HCT116 (cell line): Measurements from ENCODE around the gene SAMD13. TPM values are rescaled to one million over a fixed set of nuclear protein-coding genes. Genes with fewer than 3 reads are reported as not detected.
A peak's percentile ranks its signal among the peaks of the same experiment; 100 is the strongest.

Experiments
- ATAC-seq: fragments of 200-7000 bp; cut with Tn5 transposase; 2 replicates; pipeline ENCODE4 v1.9.1; 2020; ENCODE audit warnings: mild to moderate bottlenecking, moderate library complexity
- BruUV-seq: library from RNA; stranded (reverse); fragments of 400-500 nt; replicated peaks from 2 replicates; lab custom pipeline; 2021; lab: Mats Ljungman, UMichigan
- CTCF ChIA-PET: fragments of 300-600 bp; sonication (Branson Sonifier 250); formaldehyde crosslinking; loops from one replicate; lab custom pipeline; 2021; ENCODE audit warnings: antibody characterized with exemption; lab: Charles Lee
- POLR2A ChIA-PET: fragments of 300-600, 350-600 bp; sonication (Branson Sonifier 250); formaldehyde crosslinking; loops from one replicate; lab custom pipeline; 2021; ENCODE audit warnings: antibody characterized with exemption; lab: Charles Lee
- RAD21 ChIA-PET, 2 experiments: fragments of 300-600 bp; sonication (Branson Sonifier 250); formaldehyde crosslinking; loops; one replicate each; lab custom pipeline; 2023; ENCODE audit warnings: low total read pairs in 2 of 2; ENCODE audit not compliant: uncharacterized antibody in 2 of 2, unreplicated experiment in 2 of 2, low non-redundant PET in 1 of 2; lab: Charles Lee
- DNase-seq: peaks from one replicate; pipeline ENCODE4 v3.0.0-alpha.2; 2010; ENCODE audit warnings: low read depth, low spot score
- H2AFZ ChIP-seq: fragments of 200-600 bp; shearing (Covaris generic), sonication (generic); 2 replicates; pipeline ENCODE4 v1.6.1; 2017; ENCODE audit warnings: low read depth, mixed run types, mixed read lengths, antibody characterized with exemption, low read length; ENCODE audit not compliant: poor library complexity, severe bottlenecking
- H3K27ac ChIP-seq: 2 replicates; pipeline ENCODE4 v1.5.1; 2012; ENCODE audit warnings: low read depth, low read length
- H3K27me3 ChIP-seq: fragments of 200-600 bp; sonication (generic); 2 replicates; pipeline ENCODE4 v1.6.1; 2016; ENCODE audit warnings: mixed run types, low read length, mixed read lengths; ENCODE audit not compliant: insufficient read depth
- H3K36me3 ChIP-seq, 2 experiments: fragments of 200-500 bp in 1 of 2; fragments of 200-600 bp in 1 of 2; sonication (Bioruptor generic) in 1 of 2; sonication (generic) in 1 of 2; 2 replicates each; pipeline versions ENCODE4 v1.5.1 to v1.6.1; 2014 to 2016; ENCODE audit warnings: low read length in 2 of 2, inconsistent platforms in 1 of 2, mixed read lengths in 1 of 2, mixed run types in 1 of 2; ENCODE audit not compliant: insufficient read depth in 2 of 2, control insufficient read depth in 1 of 2
- H3K4me1 ChIP-seq, 2 experiments: fragments of 200-600 bp in 1 of 2; sonication (generic) in 1 of 2; 2 replicates each; pipeline versions ENCODE4 v1.5.1 to v1.6.1; 2012 to 2017; ENCODE audit warnings: low read length in 2 of 2, inconsistent platforms in 1 of 2, mild to moderate bottlenecking in 1 of 2, mixed read lengths in 1 of 2, mixed run types in 1 of 2, moderate library complexity in 1 of 2; ENCODE audit not compliant: insufficient read depth in 2 of 2, control insufficient read depth in 1 of 2
- H3K4me2 ChIP-seq: fragments of 200-600 bp; sonication (generic); 2 replicates; pipeline ENCODE4 v1.6.1; 2017; ENCODE audit warnings: mixed run types, low read length, mixed read lengths
- H3K4me3 ChIP-seq, 2 experiments: fragments of 200-600 bp in 1 of 2; sonication (generic) in 1 of 2; replicated peaks in 1 of 2; 2 replicates each; pipeline ENCODE4 v1.5.1; 2011 to 2016; ENCODE audit warnings: low read length in 2 of 2, control low read depth in 1 of 2, low read depth in 1 of 2, mild to moderate bottlenecking in 1 of 2, mixed read lengths in 1 of 2, mixed run types in 1 of 2
- H3K79me2 ChIP-seq: fragments of 200-600 bp; sonication (generic); 2 replicates; pipeline ENCODE4 v1.6.1; 2017; ENCODE audit warnings: mild to moderate bottlenecking, mixed run types, low read length, moderate library complexity, mixed read lengths; ENCODE audit not compliant: insufficient read depth
- H3K9ac ChIP-seq: fragments of 200-600 bp; sonication (generic); 2 replicates; pipeline ENCODE4 v1.6.1; 2016; ENCODE audit warnings: low read length, mixed read lengths
- H3K9me2 ChIP-seq: fragments of 200-600 bp; sonication (generic), shearing (Covaris generic); 2 replicates; pipeline ENCODE4 v1.6.1; 2017; ENCODE audit warnings: mixed run types, mild to moderate bottlenecking, moderate library complexity; ENCODE audit not compliant: insufficient read depth
- H3K9me3 ChIP-seq, 2 experiments: fragments of 200-500 bp in 1 of 2; fragments of 200-600 bp in 1 of 2; sonication (Bioruptor generic) in 1 of 2; sonication (generic) in 1 of 2; 2 replicates each; pipeline ENCODE4 v1.6.1; 2014 to 2017; ENCODE audit warnings: low read length in 2 of 2, mixed read lengths in 2 of 2, inconsistent platforms in 1 of 2, low read depth in 1 of 2, mild to moderate bottlenecking in 1 of 2, mixed run types in 1 of 2, moderate library complexity in 1 of 2; ENCODE audit not compliant: control insufficient read depth in 1 of 2, insufficient read depth in 1 of 2
- H4K20me1 ChIP-seq: fragments of 200-600 bp; sonication (generic), shearing (Covaris generic); 2 replicates; pipeline ENCODE4 v1.6.1; 2017; ENCODE audit warnings: mixed run types, mild to moderate bottlenecking, moderate library complexity; ENCODE audit not compliant: insufficient read depth
- CEBPB ChIP-seq: IDR thresholded peaks from 2 replicates; pipeline ENCODE4 v1.6.1; 2012; ENCODE audit warnings: low read depth
- EZH2phosphoT487 ChIP-seq: fragments of 200-600 bp; IDR thresholded peaks from 2 replicates; pipeline ENCODE4 v1.6.1; 2018; ENCODE audit warnings: antibody characterized with exemption, borderline replicate concordance
- FOSL1 ChIP-seq: IDR thresholded peaks from 2 replicates; pipeline ENCODE4 v1.6.1; 2012; ENCODE audit warnings: low read depth
- RAD21 ChIP-seq: IDR thresholded peaks from 2 replicates; pipeline ENCODE4 v1.6.1; 2012; ENCODE audit warnings: low read depth, mild to moderate bottlenecking
- YY1 ChIP-seq: IDR thresholded peaks from 2 replicates; pipeline ENCODE4 v1.6.1; 2011; ENCODE audit warnings: low read length, low read depth, moderate library complexity, mild to moderate bottlenecking; ENCODE audit not compliant: insufficient replicate concordance; ENCODE audit errors: extremely low read depth
- intact Hi-C: fragments of 100-400 bp; cut with micrococcal nuclease; formaldehyde crosslinking; loops from 2 replicates; pipeline ENCODE4 v1.10.0; 2022
- total RNA-seq: library from RNA; stranded (reverse); gene quantifications from one replicate; pipeline ENCODE4 v1.2.1, GENCODE V29; 2021; ENCODE audit not compliant: unreplicated experiment
- TF ChIP-seq, protein P1 (sequence below): IDR thresholded peaks from 2 replicates; pipeline ENCODE4 v1.6.1; 2012; ENCODE audit warnings: low read depth

Gene SAMD13
- total RNA-seq, 1 experiment from 2014 or later = 14.9 TPM

GRCh38 chr1:84382127-84382526, 80.6 kb downstream of the SAMD13 start:
- Histone ChIP-seq H3K9me2 (no peaks in the 10 kb centered on the region), H3K27me3 (no peaks in the 10 kb centered on the region), H2AFZ (peak overlapping the region; percentile 17), H3K79me2 (no peaks in the 10 kb centered on the region), H3K27ac (no peak overlapping the region), H3K4me3 (no peak overlapping the region), H3K9ac (no peak overlapping the region), H3K9me3 (no peaks in the 10 kb centered on the region), H4K20me1 (no peaks in the 10 kb centered on the region), H3K4me1 (peaks cover 34 to 48% of the 10 kb centered on the region in 2 experiments), H3K36me3 (no peaks in the 10 kb centered on the region), H3K4me2 (no peak overlapping the region)
- CTCF ChIA-PET = no interaction called here
- BruUV-seq = no TSS peak
- ATAC-seq (no peak), DNase-seq (no peak)
- intact Hi-C loops = no loop called here
- POLR2A ChIA-PET = no interaction called here
- RAD21 ChIA-PET = no interaction called here
- TF ChIP-seq, protein P1, sequence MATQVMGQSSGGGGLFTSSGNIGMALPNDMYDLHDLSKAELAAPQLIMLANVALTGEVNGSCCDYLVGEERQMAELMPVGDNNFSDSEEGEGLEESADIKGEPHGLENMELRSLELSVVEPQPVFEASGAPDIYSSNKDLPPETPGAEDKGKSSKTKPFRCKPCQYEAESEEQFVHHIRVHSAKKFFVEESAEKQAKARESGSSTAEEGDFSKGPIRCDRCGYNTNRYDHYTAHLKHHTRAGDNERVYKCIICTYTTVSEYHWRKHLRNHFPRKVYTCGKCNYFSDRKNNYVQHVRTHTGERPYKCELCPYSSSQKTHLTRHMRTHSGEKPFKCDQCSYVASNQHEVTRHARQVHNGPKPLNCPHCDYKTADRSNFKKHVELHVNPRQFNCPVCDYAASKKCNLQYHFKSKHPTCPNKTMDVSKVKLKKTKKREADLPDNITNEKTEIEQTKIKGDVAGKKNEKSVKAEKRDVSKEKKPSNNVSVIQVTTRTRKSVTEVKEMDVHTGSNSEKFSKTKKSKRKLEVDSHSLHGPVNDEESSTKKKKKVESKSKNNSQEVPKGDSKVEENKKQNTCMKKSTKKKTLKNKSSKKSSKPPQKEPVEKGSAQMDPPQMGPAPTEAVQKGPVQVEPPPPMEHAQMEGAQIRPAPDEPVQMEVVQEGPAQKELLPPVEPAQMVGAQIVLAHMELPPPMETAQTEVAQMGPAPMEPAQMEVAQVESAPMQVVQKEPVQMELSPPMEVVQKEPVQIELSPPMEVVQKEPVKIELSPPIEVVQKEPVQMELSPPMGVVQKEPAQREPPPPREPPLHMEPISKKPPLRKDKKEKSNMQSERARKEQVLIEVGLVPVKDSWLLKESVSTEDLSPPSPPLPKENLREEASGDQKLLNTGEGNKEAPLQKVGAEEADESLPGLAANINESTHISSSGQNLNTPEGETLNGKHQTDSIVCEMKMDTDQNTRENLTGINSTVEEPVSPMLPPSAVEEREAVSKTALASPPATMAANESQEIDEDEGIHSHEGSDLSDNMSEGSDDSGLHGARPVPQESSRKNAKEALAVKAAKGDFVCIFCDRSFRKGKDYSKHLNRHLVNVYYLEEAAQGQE = no peak
- TF ChIP-seq YY1 (no peak), EZH2phosphoT487 (no peak), FOSL1 (no peak), CEBPB (no peak), RAD21 (no peak)

GRCh38 chr1:84385347-84385746, 83.8 kb downstream of the SAMD13 start:
- ChIA-PET CTCF (no interaction called here), RAD21 (no interaction called here), POLR2A (interaction anchor here (1.5 kb wide), 1 partner anchor 37 kb away, joined by 5 read pairs; no protein-coding TSS in a partner anchor)
- Histone ChIP-seq H3K4me3 (no peak overlapping the region), H4K20me1 (no peaks in the 10 kb centered on the region), H3K27ac (no peak overlapping the region), H2AFZ (no peak overlapping the region), H3K79me2 (no peaks in the 10 kb centered on the region), H3K4me2 (no peak overlapping the region), H3K9ac (no peak overlapping the region), H3K27me3 (no peaks in the 10 kb centered on the region), H3K4me1 (peaks cover 24 to 35% of the 10 kb centered on the region in 2 experiments), H3K9me2 (no peaks in the 10 kb centered on the region), H3K9me3 (no peaks in the 10 kb centered on the region), H3K36me3 (no peaks in the 10 kb centered on the region)
- no TSS peak for BruUV-seq
- DNase-seq (no peak), ATAC-seq (no peak)
- intact Hi-C loops = no loop called here
- TF ChIP-seq EZH2phosphoT487 = no peak
